ENCODE data around the gene TAP2.
A peak's percentile ranks its signal among the peaks of the same experiment; 100 is the strongest.
"Not testable (repeated sequence)": the region's sequence is repeated elsewhere in the genome, so short reads cannot be mapped to it uniquely, and the experiment has no call there.

Gene TAP2

GRCh38 chr6:32832535-32832934 is 6.0 kb downstream of the TAP2 start:
- DNase-seq, result no peak

GRCh38 chr6:32830936-32831335 is 7.6 kb downstream of the TAP2 start:
- no peak for DNase-seq

GRCh38 chr6:32830017-32830416 is 8.5 kb downstream of the TAP2 start:
- DNase-seq, result no peak

GRCh38 chr6:32829495-32829894 is 9.0 kb downstream of the TAP2 start:
- no peak for DNase-seq

GRCh38 chr6:32827025-32827424 is 11.5 kb downstream of the TAP2 start:
- no peak for DNase-seq

- DNase-seq, result no peak
These were observed 12.6 kb downstream of the TAP2 start for GRCh38 chr6:32825966-32826365.

GRCh38 chr6:32819729-32820128 is 18.8 kb downstream of the TAP2 start:
- DNase-seq, result no peak

- DNase-seq, result no peak
These were observed 19.7 kb downstream of the TAP2 start for GRCh38 chr6:32818867-32819266.

GRCh38 chr6:32816746-32817204 is 21.8 kb downstream of the TAP2 start, which contains the start of gene HLA-DOB:
TSS of gene HLA-DOB (minus strand) at chr6:32817002. CDS start at chr6:32816951, 51 bp downstream.
- no peak for DNase-seq

GRCh38 chr6:32815996-32816395 is 22.5 kb downstream of the TAP2 start:
- no peak for DNase-seq

GRCh38 chr6:32815115-32815514 is 23.4 kb downstream of the TAP2 start:
- DNase-seq, result no peak

- DNase-seq, result no peak
These were observed 24.4 kb downstream of the TAP2 start for GRCh38 chr6:32814145-32814544.

- DNase-seq, result no peak
These were observed 29.4 kb downstream of the TAP2 start for GRCh38 chr6:32809171-32809570.

GRCh38 chr6:32807020-32807580 is 31.4 kb downstream of the TAP2 start:
- no peak for DNase-seq

- not testable (repeated sequence) for DNase-seq
These were observed 33.1 kb downstream of the TAP2 start for GRCh38 chr6:32805404-32805803.

- DNase-seq, result no peak
These were observed 35.1 kb downstream of the TAP2 start for GRCh38 chr6:32803416-32803815.

GRCh38 chr6:32799740-32800139 is 38.8 kb downstream of the TAP2 start:
- no peak for DNase-seq

GRCh38 chr6:32799168-32799567 is 39.4 kb downstream of the TAP2 start:
- no peak for DNase-seq

GRCh38 chr6:32796848-32797776 is 41.4 kb downstream of the TAP2 start:
- peak; percentile 67 for DNase-seq

GRCh38 chr6:32794510-32794909 is 44.0 kb downstream of the TAP2 start:
- DNase-seq, result peak; percentile 13

- DNase-seq, result no peak
These were observed 45.6 kb downstream of the TAP2 start for GRCh38 chr6:32792901-32793435.

- DNase-seq, result no peak
These were observed 48.2 kb downstream of the TAP2 start for GRCh38 chr6:32790306-32790705.

Measured in CD4-positive, alpha-beta T cell treated with Interferon gamma for 1 hour (primary cell).